HepG2 (cell line): ENCODE results near the gene OR5K3. TPM values are rescaled to one million over a fixed set of nuclear protein-coding genes. Genes with fewer than 3 reads are reported as not detected.

Experiments
- NRL ChIP-seq: sonication (generic); formaldehyde crosslinking; IDR thresholded peaks from 2 replicates; pipeline ENCODE4 v1.5.0; 2020; ENCODE audit warnings: missing genetic modification reagents, mild to moderate bottlenecking, moderate library complexity, borderline replicate concordance
- RAD51 ChIP-seq: fragments of 450-650 bp; IDR thresholded peaks from 2 replicates; pipeline ENCODE4 v1.6.1; 2016; ENCODE audit warnings: borderline replicate concordance
- TOPORS ChIP-seq: sonication (generic); formaldehyde crosslinking; IDR thresholded peaks from 2 replicates; pipeline ENCODE4 v1.8.0; 2023; ENCODE audit warnings: mild to moderate bottlenecking, missing genetic modification reagents
- ZNF7 ChIP-seq: IDR thresholded peaks from 2 replicates; pipeline ENCODE4 v1.6.1; 2016; ENCODE audit warnings: missing biosample characterization, missing genetic modification reagents
- polyA plus RNA-seq, 8 experiments: library from polyadenylated mRNA; depleted of rRNA in 3 of 8; stranded (reverse) in 7 of 8; unstranded in 1 of 8; fragments of >200 nt; fragmentation: Illumina TruSeq in 4 of 8; extraction: Trizol in 4 of 8; gene quantifications; 2 replicates each; pipeline versions ENCODE4 v1.2.1 to v1.2.3, GENCODE V29; 2011 to 2016; ENCODE audit warnings: low read depth in 4 of 8, missing spikeins in 1 of 8, mixed read lengths in 1 of 8; ENCODE audit not compliant: insufficient read depth in 1 of 8
- total RNA-seq, 5 experiments: library from RNA; depleted of rRNA; stranded (reverse); fragments of >200 nt; fragmentation: Illumina TruSeq; extraction: Trizol; gene quantifications; 2 replicates each; pipeline ENCODE4 v1.2.3, GENCODE V29; 2016; ENCODE audit warnings: low read depth in 1 of 5
- TF ChIP-seq, protein P1 (sequence below): sonication (generic); formaldehyde crosslinking; IDR thresholded peaks from 2 replicates; pipeline ENCODE4 v1.4.0; 2020; ENCODE audit warnings: missing genetic modification reagents
- TF ChIP-seq, protein P2 (sequence below): sonication (generic); formaldehyde crosslinking; IDR thresholded peaks from 2 replicates; pipeline ENCODE4 v1.4.0; 2020; ENCODE audit warnings: missing genetic modification reagents, borderline replicate concordance
- TF ChIP-seq, protein P3 (sequence below): sonication (generic); formaldehyde crosslinking; IDR thresholded peaks from 2 replicates; pipeline ENCODE4 v1.4.0; 2020; ENCODE audit warnings: low read depth, mild to moderate bottlenecking, missing genetic modification reagents

The OR5K3 gene
- total and polyA plus RNA-seq, 2 of the 13 experiments (the other 11 are each of a cell fraction or from before 2014, with no cell fraction given) = not detected

DNA sequence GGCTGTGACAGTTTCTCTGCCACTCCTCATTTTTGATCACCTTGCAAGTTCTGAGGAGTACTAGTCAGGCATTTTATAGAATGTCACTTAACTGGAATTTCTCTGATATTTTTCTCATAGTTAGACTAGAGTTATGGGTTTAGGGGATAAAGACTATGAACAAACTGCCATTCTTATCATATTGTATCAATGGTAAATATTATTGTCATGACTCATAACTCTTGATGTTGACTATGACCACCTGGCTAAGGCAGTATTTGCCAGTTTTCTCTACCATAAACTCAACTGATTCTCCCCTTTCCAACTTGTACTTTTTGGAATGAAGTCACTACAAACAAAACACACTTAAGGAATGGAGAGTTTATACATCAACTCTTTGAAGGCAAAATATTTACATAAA lies 49.8 kb downstream of the OR5K3 start (continued):
- TF ChIP-seq, protein P1, sequence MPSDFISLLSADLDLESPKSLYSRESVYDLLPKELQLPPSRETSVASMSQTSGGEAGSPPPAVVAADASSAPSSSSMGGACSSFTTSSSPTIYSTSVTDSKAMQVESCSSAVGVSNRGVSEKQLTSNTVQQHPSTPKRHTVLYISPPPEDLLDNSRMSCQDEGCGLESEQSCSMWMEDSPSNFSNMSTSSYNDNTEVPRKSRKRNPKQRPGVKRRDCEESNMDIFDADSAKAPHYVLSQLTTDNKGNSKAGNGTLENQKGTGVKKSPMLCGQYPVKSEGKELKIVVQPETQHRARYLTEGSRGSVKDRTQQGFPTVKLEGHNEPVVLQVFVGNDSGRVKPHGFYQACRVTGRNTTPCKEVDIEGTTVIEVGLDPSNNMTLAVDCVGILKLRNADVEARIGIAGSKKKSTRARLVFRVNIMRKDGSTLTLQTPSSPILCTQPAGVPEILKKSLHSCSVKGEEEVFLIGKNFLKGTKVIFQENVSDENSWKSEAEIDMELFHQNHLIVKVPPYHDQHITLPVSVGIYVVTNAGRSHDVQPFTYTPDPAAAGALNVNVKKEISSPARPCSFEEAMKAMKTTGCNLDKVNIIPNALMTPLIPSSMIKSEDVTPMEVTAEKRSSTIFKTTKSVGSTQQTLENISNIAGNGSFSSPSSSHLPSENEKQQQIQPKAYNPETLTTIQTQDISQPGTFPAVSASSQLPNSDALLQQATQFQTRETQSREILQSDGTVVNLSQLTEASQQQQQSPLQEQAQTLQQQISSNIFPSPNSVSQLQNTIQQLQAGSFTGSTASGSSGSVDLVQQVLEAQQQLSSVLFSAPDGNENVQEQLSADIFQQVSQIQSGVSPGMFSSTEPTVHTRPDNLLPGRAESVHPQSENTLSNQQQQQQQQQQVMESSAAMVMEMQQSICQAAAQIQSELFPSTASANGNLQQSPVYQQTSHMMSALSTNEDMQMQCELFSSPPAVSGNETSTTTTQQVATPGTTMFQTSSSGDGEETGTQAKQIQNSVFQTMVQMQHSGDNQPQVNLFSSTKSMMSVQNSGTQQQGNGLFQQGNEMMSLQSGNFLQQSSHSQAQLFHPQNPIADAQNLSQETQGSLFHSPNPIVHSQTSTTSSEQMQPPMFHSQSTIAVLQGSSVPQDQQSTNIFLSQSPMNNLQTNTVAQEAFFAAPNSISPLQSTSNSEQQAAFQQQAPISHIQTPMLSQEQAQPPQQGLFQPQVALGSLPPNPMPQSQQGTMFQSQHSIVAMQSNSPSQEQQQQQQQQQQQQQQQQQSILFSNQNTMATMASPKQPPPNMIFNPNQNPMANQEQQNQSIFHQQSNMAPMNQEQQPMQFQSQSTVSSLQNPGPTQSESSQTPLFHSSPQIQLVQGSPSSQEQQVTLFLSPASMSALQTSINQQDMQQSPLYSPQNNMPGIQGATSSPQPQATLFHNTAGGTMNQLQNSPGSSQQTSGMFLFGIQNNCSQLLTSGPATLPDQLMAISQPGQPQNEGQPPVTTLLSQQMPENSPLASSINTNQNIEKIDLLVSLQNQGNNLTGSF = no peak
- TF ChIP-seq, protein P2, sequence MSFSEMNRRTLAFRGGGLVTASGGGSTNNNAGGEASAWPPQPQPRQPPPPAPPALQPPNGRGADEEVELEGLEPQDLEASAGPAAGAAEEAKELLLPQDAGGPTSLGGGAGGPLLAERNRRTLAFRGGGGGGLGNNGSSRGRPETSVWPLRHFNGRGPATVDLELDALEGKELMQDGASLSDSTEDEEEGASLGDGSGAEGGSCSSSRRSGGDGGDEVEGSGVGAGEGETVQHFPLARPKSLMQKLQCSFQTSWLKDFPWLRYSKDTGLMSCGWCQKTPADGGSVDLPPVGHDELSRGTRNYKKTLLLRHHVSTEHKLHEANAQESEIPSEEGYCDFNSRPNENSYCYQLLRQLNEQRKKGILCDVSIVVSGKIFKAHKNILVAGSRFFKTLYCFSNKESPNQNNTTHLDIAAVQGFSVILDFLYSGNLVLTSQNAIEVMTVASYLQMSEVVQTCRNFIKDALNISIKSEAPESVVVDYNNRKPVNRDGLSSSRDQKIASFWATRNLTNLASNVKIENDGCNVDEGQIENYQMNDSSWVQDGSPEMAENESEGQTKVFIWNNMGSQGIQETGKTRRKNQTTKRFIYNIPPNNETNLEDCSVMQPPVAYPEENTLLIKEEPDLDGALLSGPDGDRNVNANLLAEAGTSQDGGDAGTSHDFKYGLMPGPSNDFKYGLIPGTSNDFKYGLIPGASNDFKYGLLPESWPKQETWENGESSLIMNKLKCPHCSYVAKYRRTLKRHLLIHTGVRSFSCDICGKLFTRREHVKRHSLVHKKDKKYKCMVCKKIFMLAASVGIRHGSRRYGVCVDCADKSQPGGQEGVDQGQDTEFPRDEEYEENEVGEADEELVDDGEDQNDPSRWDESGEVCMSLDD (CRISPR knock-in tag) = no peak
- no peak for TF ChIP-seq TOPORS
- TF ChIP-seq NRL = no peak
- TF ChIP-seq ZNF7 (CRISPR knock-in tag) = no peak
- TF ChIP-seq, protein P3, sequence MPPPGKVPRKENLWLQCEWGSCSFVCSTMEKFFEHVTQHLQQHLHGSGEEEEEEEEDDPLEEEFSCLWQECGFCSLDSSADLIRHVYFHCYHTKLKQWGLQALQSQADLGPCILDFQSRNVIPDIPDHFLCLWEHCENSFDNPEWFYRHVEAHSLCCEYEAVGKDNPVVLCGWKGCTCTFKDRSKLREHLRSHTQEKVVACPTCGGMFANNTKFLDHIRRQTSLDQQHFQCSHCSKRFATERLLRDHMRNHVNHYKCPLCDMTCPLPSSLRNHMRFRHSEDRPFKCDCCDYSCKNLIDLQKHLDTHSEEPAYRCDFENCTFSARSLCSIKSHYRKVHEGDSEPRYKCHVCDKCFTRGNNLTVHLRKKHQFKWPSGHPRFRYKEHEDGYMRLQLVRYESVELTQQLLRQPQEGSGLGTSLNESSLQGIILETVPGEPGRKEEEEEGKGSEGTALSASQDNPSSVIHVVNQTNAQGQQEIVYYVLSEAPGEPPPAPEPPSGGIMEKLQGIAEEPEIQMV = no peak
- TF ChIP-seq RAD51 = no peak

Other genes starting within 250 kb of the OR5K3 start
- gene OR5H14, start 243.2 kb upstream of the OR5K3 start, total RNA-seq (2016; rRNA removed; fragmentation: Illumina TruSeq; extraction: Trizol) = not detected in 2 replicates
- gene OR5H14, start 243.2 kb upstream of the OR5K3 start, polyA plus RNA-seq (2011; rRNA removed) = not detected in 2 replicates
- not detected in 2 replicates for gene OR5H15, start 224.0 kb upstream of the OR5K3 start, total RNA-seq (2016; rRNA removed; fragmentation: Illumina TruSeq; extraction: Trizol)
- not detected in 2 replicates for gene OR5H15, start 224.0 kb upstream of the OR5K3 start, polyA plus RNA-seq (2011; rRNA removed)
- gene OR5H6, start 126.4 kb upstream of the OR5K3 start, total RNA-seq (2016; rRNA removed; fragmentation: Illumina TruSeq; extraction: Trizol) = not detected in 2 replicates
- 0.09 TPM in 1 of 2 replicates, not detected in the other for gene OR5H6, start 126.4 kb upstream of the OR5K3 start, polyA plus RNA-seq (2011; rRNA removed)
- gene OR5H2, start 108.2 kb upstream of the OR5K3 start, total RNA-seq (2016; rRNA removed; fragmentation: Illumina TruSeq; extraction: Trizol) = not detected in 2 replicates
- not detected in 2 replicates for gene OR5H2, start 108.2 kb upstream of the OR5K3 start, polyA plus RNA-seq (2011; rRNA removed)
- gene OR5K4, start 36.8 kb upstream of the OR5K3 start, total RNA-seq (2016; rRNA removed; fragmentation: Illumina TruSeq; extraction: Trizol) = not detected in 2 replicates
- not detected in 2 replicates for gene OR5K4, start 36.8 kb upstream of the OR5K3 start, polyA plus RNA-seq (2011; rRNA removed)
- not detected in 2 replicates for gene OR5K1, start 72.5 kb downstream of the OR5K3 start, total RNA-seq (2016; rRNA removed; fragmentation: Illumina TruSeq; extraction: Trizol)
- not detected in 2 replicates for gene OR5K1, start 72.5 kb downstream of the OR5K3 start, polyA plus RNA-seq (2011; rRNA removed)
- not detected in 2 replicates for gene OR5K2, start 107.0 kb downstream of the OR5K3 start, total RNA-seq (2016; rRNA removed; fragmentation: Illumina TruSeq; extraction: Trizol)
- gene OR5K2, start 107.0 kb downstream of the OR5K3 start, polyA plus RNA-seq (2011; rRNA removed) = not detected in 2 replicates
- gene CLDND1, start 132.2 kb downstream of the OR5K3 start, total RNA-seq (2016; rRNA removed; fragmentation: Illumina TruSeq; extraction: Trizol) = 30.3 and 50.8 TPM in 2 replicates
- gene CLDND1, start 132.2 kb downstream of the OR5K3 start, polyA plus RNA-seq (2011; rRNA removed) = 103 and 121 TPM in 2 replicates
- gene GPR15, start 141.3 kb downstream of the OR5K3 start, total RNA-seq (2016; rRNA removed; fragmentation: Illumina TruSeq; extraction: Trizol) = not detected in 2 replicates
- gene GPR15, start 141.3 kb downstream of the OR5K3 start, polyA plus RNA-seq (2011; rRNA removed) = not detected in 2 replicates
- 35.2 and 37.2 TPM in 2 replicates for gene CPOX, start 202.9 kb downstream of the OR5K3 start, total RNA-seq (2016; rRNA removed; fragmentation: Illumina TruSeq; extraction: Trizol)
- 26.2 and 34.2 TPM in 2 replicates for gene CPOX, start 202.9 kb downstream of the OR5K3 start, polyA plus RNA-seq (2011; rRNA removed)